GM23338 (cell line): ENCODE data around the gene PRSS36. TPM values are rescaled to one million over a fixed set of nuclear protein-coding genes. Genes with fewer than 3 reads are reported as not detected.

Experiments used
- ATAC-seq: fragments of 200-7000 bp; cut with Tn5 transposase; 3 replicates; pipeline ENCODE4 v1.9.1; 2020
- DNase-seq: peaks from one replicate; pipeline ENCODE4 v3.0.0-alpha.2; 2015; ENCODE audit warnings: low spot score
- H2AFZ ChIP-seq: fragments of 200-600 bp; sonication (generic); 2 replicates; pipeline ENCODE4 v1.8.0; 2016; ENCODE audit warnings: antibody characterized with exemption, mild to moderate bottlenecking, moderate library complexity
- H3F3A ChIP-seq: fragments of 200-600 bp; sonication (generic); replicated peaks from 2 replicates; pipeline ENCODE4 v1.8.0; 2017; ENCODE audit warnings: antibody characterized with exemption, mixed run types, low read depth
- H3K27ac ChIP-seq: fragments of 200-600 bp; sonication (generic); 2 replicates; pipeline ENCODE4 v1.6.1; 2016; ENCODE audit warnings: low read depth
- H3K27me3 ChIP-seq: fragments of 200-600 bp; sonication (generic); 2 replicates; pipeline ENCODE4 v1.8.0; 2016; ENCODE audit warnings: mild to moderate bottlenecking, mixed run types, moderate library complexity; ENCODE audit not compliant: insufficient read depth
- H3K36me3 ChIP-seq: fragments of 200-600 bp; sonication (generic); 2 replicates; pipeline ENCODE4 v1.8.0; 2016; ENCODE audit warnings: mild to moderate bottlenecking; ENCODE audit not compliant: insufficient read depth
- H3K4me1 ChIP-seq: fragments of 200-600 bp; sonication (generic); 2 replicates; pipeline ENCODE4 v1.8.0; 2016; ENCODE audit warnings: mild to moderate bottlenecking, moderate library complexity; ENCODE audit not compliant: insufficient read depth
- H3K4me2 ChIP-seq: fragments of 200-600 bp; sonication (generic); 2 replicates; pipeline ENCODE4 v1.7.1; 2017; ENCODE audit warnings: mixed run types
- H3K4me3 ChIP-seq: fragments of 200-600 bp; sonication (generic); 2 replicates; pipeline ENCODE4 v1.6.1; 2016; ENCODE audit warnings: mixed run types
- H3K79me2 ChIP-seq: fragments of 200-600 bp; sonication (generic); replicated peaks from 2 replicates; pipeline ENCODE4 v1.8.0; 2017; ENCODE audit warnings: mild to moderate bottlenecking; ENCODE audit not compliant: insufficient read depth
- H3K9me2 ChIP-seq: fragments of 200-600 bp; sonication (generic); 2 replicates; pipeline ENCODE4 v1.8.0; 2017; ENCODE audit not compliant: insufficient read depth
- H4K20me1 ChIP-seq: fragments of 200-600 bp; sonication (generic); replicated peaks from 2 replicates; pipeline ENCODE4 v1.8.0; 2017; ENCODE audit warnings: mild to moderate bottlenecking; ENCODE audit not compliant: insufficient read depth
- H3K27ac Mint-ChIP-seq: 2 replicates; pipeline ENCODE4 v1.8.0; 2020; ENCODE audit warnings: inconsistent platforms, mild to moderate bottlenecking, moderate library complexity, mixed read lengths
- H3K27me3 Mint-ChIP-seq: 3 replicates; pipeline ENCODE4 v1.8.0; 2022; ENCODE audit warnings: low read depth, mild to moderate bottlenecking, moderate library complexity, mixed read lengths, inconsistent platforms; ENCODE audit not compliant: insufficient read depth, poor library complexity
- H3K36me3 Mint-ChIP-seq: 3 replicates; pipeline ENCODE4 v1.8.0; 2021; ENCODE audit warnings: low read depth, mild to moderate bottlenecking, inconsistent platforms, moderate library complexity, mixed read lengths
- H3K4me1 Mint-ChIP-seq: 3 replicates; pipeline ENCODE4 v1.8.0; 2020; ENCODE audit warnings: mild to moderate bottlenecking, inconsistent platforms, mixed read lengths
- H3K4me3 Mint-ChIP-seq: 3 replicates; pipeline ENCODE4 v1.8.0; 2021; ENCODE audit warnings: moderate library complexity, mild to moderate bottlenecking, inconsistent platforms, mixed read lengths
- H3K9me3 Mint-ChIP-seq: 3 replicates; pipeline ENCODE4 v1.8.0; 2020; ENCODE audit warnings: moderate library complexity, mild to moderate bottlenecking, inconsistent platforms, mixed read lengths
- CREB1 ChIP-seq: fragments of 250-450 bp; sonication (Bioruptor Pico); IDR thresholded peaks from 2 replicates; pipeline ENCODE4 v1.5.0; 2020; ENCODE audit warnings: low read depth, mild to moderate bottlenecking, moderate library complexity
- EZH2 ChIP-seq: fragments of 200-600 bp; sonication (generic); IDR thresholded peaks from one replicate; pipeline ENCODE4 v1.8.0; 2017; ENCODE audit warnings: antibody characterized with exemption, mild to moderate bottlenecking, low read depth; ENCODE audit not compliant: unreplicated experiment
- EZH2phosphoT487 ChIP-seq: fragments of 200-600 bp; sonication (generic); IDR thresholded peaks from one replicate; pipeline ENCODE4 v1.8.1; 2018; ENCODE audit warnings: antibody characterized with exemption; ENCODE audit not compliant: unreplicated experiment
- JUNB ChIP-seq: IDR thresholded peaks from one replicate; pipeline ENCODE4 v1.6.1; 2016; ENCODE audit warnings: antibody characterized with exemption; ENCODE audit not compliant: unreplicated experiment
- NANOG ChIP-seq: IDR thresholded peaks from 2 replicates; pipeline ENCODE4 v1.6.1; 2016; ENCODE audit warnings: antibody characterized with exemption, borderline replicate concordance
- POLR2AphosphoS5 ChIP-seq: IDR thresholded peaks from 2 replicates; pipeline ENCODE4 v1.6.1; 2016; ENCODE audit warnings: antibody characterized with exemption, low read depth
- STAT1 ChIP-seq: IDR thresholded peaks from one replicate; pipeline ENCODE4 v1.6.1; 2016; ENCODE audit warnings: antibody characterized with exemption; ENCODE audit not compliant: unreplicated experiment
- ZNF114 ChIP-seq: fragments of 250-450 bp; sonication (Bioruptor Pico); IDR thresholded peaks from 2 replicates; pipeline ENCODE4 v1.5.0; 2020; ENCODE audit warnings: mild to moderate bottlenecking, moderate library complexity
- ZNF331 ChIP-seq: fragments of 250-450 bp; sonication (Bioruptor Pico); IDR thresholded peaks from 2 replicates; pipeline ENCODE4 v1.5.0; 2020; ENCODE audit warnings: low read depth, mild to moderate bottlenecking, moderate library complexity
- polyA plus RNA-seq: library from polyadenylated mRNA; unstranded; fragments of >200 nt; fragmentation: Nextera tagmentation; extraction: Ambion mirVana; gene quantifications from 2 replicates; pipeline ENCODE4 v1.2.1, GENCODE V29; 2016
- total RNA-seq: library from RNA; depleted of rRNA; stranded (reverse); fragments of >200 nt; shearing (Covaris generic); gene quantifications from 2 replicates; pipeline ENCODE4 v1.2.3, GENCODE V29; 2014
- TF ChIP-seq, protein P1 (sequence below): IDR thresholded peaks from 2 replicates; pipeline ENCODE4 v1.6.1; 2016; ENCODE audit warnings: antibody characterized with exemption
- TF ChIP-seq, protein P2 (sequence below), 2 experiments: fragments of 200-600 bp in 1 of 2; sonication (generic) in 1 of 2; conservative IDR thresholded peaks; 2 replicates each; pipeline versions ENCODE4 v1.5.1 to v1.6.1; 2016 to 2017; ENCODE audit warnings: antibody characterized with exemption in 2 of 2, low read depth in 2 of 2, mild to moderate bottlenecking in 2 of 2, moderate library complexity in 1 of 2
- TF ChIP-seq, protein P3 (sequence below): IDR thresholded peaks from one replicate; pipeline ENCODE4 v1.6.1; 2018; ENCODE audit warnings: antibody characterized with exemption; ENCODE audit not compliant: unreplicated experiment
- TF ChIP-seq, protein P4 (sequence below): fragments of 250-450 bp; sonication (Bioruptor Pico); IDR thresholded peaks from 2 replicates; pipeline ENCODE4 v1.5.0; 2020; ENCODE audit warnings: mild to moderate bottlenecking, moderate library complexity

PRSS36 gene
- total and polyA plus RNA-seq, 2 experiments from 2014 or later, result 0.91 to 1.4 TPM

DNA sequence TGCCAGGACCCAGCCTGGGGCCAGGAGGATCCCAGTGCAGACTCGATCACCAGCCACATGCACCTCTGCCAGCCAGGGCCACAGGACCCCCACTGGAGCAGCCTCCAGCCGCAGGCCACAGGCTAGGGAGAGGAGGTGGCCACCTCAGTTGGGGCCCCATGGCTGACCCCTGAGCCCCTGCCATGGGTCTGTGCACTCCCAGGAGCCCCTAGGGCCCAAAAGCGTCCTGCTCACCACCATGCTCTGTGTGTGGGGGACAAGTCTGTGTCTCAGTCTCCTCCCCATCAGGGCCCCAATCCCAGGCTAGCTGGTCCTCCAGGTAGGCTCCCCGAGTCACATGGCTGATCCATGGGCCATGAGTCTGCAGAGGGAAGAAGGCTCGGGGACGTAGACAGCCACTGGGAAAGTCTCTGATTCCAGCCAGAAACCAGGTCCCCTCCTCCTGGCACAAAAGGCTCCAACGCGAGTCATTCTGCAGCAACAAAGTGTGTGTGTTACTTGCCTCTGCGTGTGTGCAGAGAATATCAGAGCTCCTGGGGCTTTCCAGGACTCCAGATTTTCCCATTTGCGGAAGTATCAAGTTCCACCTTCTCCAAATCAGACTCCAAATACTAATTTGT, 8.3 kb downstream of the PRSS36 start:
- Mint-ChIP-seq H3K9me3 (no peaks in the 10 kb centered on the region; the same call in 2 of the 3 replicates), H3K4me3 (peak overlapping the region; percentile 70), H3K27ac (peak overlapping the region; percentile 95), H3K4me1 (peaks cover 34% of the 10 kb centered on the region), H3K27me3 (peaks cover 38% of the 10 kb centered on the region), H3K36me3 (no peaks in the 10 kb centered on the region; the same call in 2 of the 3 replicates)
- Histone ChIP-seq H4K20me1 (no peaks in the 10 kb centered on the region), H3K79me2 (no peaks in the 10 kb centered on the region), H3K27me3 (peaks cover 26% of the 10 kb centered on the region), H3K9me2 (no peaks in the 10 kb centered on the region), H3K36me3 (no peaks in the 10 kb centered on the region), H3K27ac (peak overlapping the region; percentile 80), H3K4me1 (peaks cover 20% of the 10 kb centered on the region), H3K4me3 (peak overlapping the region; percentile 42), H3K4me2 (peak overlapping the region; percentile 74), H2AFZ (no peak overlapping the region), H3F3A (0 out of 2 replicates have a peak, but pooled peaks cover 13% of the 10 kb centered on the region)
- DNase-seq (no peak), ATAC-seq (no peak)
- TF ChIP-seq ZNF114 (CRISPR knock-in tag), result no peak
- no peak for TF ChIP-seq STAT1
- no peak for TF ChIP-seq NANOG
- TF ChIP-seq ZNF331 (CRISPR knock-in tag), result no peak
- no peak for TF ChIP-seq CREB1 (CRISPR knock-in tag)
- TF ChIP-seq EZH2phosphoT487, result no peak
- TF ChIP-seq, protein P1, sequence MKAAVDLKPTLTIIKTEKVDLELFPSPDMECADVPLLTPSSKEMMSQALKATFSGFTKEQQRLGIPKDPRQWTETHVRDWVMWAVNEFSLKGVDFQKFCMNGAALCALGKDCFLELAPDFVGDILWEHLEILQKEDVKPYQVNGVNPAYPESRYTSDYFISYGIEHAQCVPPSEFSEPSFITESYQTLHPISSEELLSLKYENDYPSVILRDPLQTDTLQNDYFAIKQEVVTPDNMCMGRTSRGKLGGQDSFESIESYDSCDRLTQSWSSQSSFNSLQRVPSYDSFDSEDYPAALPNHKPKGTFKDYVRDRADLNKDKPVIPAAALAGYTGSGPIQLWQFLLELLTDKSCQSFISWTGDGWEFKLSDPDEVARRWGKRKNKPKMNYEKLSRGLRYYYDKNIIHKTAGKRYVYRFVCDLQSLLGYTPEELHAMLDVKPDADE, result no peak
- TF ChIP-seq, protein P2, sequence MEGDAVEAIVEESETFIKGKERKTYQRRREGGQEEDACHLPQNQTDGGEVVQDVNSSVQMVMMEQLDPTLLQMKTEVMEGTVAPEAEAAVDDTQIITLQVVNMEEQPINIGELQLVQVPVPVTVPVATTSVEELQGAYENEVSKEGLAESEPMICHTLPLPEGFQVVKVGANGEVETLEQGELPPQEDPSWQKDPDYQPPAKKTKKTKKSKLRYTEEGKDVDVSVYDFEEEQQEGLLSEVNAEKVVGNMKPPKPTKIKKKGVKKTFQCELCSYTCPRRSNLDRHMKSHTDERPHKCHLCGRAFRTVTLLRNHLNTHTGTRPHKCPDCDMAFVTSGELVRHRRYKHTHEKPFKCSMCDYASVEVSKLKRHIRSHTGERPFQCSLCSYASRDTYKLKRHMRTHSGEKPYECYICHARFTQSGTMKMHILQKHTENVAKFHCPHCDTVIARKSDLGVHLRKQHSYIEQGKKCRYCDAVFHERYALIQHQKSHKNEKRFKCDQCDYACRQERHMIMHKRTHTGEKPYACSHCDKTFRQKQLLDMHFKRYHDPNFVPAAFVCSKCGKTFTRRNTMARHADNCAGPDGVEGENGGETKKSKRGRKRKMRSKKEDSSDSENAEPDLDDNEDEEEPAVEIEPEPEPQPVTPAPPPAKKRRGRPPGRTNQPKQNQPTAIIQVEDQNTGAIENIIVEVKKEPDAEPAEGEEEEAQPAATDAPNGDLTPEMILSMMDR (conservative IDR thresholded peaks at IDR 0.05; ENCODE audit: low read depth in 2 of 2), result no peak
- TF ChIP-seq POLR2AphosphoS5, result no peak
- TF ChIP-seq JUNB, result no peak
- TF ChIP-seq, protein P3, sequence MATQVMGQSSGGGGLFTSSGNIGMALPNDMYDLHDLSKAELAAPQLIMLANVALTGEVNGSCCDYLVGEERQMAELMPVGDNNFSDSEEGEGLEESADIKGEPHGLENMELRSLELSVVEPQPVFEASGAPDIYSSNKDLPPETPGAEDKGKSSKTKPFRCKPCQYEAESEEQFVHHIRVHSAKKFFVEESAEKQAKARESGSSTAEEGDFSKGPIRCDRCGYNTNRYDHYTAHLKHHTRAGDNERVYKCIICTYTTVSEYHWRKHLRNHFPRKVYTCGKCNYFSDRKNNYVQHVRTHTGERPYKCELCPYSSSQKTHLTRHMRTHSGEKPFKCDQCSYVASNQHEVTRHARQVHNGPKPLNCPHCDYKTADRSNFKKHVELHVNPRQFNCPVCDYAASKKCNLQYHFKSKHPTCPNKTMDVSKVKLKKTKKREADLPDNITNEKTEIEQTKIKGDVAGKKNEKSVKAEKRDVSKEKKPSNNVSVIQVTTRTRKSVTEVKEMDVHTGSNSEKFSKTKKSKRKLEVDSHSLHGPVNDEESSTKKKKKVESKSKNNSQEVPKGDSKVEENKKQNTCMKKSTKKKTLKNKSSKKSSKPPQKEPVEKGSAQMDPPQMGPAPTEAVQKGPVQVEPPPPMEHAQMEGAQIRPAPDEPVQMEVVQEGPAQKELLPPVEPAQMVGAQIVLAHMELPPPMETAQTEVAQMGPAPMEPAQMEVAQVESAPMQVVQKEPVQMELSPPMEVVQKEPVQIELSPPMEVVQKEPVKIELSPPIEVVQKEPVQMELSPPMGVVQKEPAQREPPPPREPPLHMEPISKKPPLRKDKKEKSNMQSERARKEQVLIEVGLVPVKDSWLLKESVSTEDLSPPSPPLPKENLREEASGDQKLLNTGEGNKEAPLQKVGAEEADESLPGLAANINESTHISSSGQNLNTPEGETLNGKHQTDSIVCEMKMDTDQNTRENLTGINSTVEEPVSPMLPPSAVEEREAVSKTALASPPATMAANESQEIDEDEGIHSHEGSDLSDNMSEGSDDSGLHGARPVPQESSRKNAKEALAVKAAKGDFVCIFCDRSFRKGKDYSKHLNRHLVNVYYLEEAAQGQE, result no peak
- no peak for TF ChIP-seq EZH2
- TF ChIP-seq, protein P4, sequence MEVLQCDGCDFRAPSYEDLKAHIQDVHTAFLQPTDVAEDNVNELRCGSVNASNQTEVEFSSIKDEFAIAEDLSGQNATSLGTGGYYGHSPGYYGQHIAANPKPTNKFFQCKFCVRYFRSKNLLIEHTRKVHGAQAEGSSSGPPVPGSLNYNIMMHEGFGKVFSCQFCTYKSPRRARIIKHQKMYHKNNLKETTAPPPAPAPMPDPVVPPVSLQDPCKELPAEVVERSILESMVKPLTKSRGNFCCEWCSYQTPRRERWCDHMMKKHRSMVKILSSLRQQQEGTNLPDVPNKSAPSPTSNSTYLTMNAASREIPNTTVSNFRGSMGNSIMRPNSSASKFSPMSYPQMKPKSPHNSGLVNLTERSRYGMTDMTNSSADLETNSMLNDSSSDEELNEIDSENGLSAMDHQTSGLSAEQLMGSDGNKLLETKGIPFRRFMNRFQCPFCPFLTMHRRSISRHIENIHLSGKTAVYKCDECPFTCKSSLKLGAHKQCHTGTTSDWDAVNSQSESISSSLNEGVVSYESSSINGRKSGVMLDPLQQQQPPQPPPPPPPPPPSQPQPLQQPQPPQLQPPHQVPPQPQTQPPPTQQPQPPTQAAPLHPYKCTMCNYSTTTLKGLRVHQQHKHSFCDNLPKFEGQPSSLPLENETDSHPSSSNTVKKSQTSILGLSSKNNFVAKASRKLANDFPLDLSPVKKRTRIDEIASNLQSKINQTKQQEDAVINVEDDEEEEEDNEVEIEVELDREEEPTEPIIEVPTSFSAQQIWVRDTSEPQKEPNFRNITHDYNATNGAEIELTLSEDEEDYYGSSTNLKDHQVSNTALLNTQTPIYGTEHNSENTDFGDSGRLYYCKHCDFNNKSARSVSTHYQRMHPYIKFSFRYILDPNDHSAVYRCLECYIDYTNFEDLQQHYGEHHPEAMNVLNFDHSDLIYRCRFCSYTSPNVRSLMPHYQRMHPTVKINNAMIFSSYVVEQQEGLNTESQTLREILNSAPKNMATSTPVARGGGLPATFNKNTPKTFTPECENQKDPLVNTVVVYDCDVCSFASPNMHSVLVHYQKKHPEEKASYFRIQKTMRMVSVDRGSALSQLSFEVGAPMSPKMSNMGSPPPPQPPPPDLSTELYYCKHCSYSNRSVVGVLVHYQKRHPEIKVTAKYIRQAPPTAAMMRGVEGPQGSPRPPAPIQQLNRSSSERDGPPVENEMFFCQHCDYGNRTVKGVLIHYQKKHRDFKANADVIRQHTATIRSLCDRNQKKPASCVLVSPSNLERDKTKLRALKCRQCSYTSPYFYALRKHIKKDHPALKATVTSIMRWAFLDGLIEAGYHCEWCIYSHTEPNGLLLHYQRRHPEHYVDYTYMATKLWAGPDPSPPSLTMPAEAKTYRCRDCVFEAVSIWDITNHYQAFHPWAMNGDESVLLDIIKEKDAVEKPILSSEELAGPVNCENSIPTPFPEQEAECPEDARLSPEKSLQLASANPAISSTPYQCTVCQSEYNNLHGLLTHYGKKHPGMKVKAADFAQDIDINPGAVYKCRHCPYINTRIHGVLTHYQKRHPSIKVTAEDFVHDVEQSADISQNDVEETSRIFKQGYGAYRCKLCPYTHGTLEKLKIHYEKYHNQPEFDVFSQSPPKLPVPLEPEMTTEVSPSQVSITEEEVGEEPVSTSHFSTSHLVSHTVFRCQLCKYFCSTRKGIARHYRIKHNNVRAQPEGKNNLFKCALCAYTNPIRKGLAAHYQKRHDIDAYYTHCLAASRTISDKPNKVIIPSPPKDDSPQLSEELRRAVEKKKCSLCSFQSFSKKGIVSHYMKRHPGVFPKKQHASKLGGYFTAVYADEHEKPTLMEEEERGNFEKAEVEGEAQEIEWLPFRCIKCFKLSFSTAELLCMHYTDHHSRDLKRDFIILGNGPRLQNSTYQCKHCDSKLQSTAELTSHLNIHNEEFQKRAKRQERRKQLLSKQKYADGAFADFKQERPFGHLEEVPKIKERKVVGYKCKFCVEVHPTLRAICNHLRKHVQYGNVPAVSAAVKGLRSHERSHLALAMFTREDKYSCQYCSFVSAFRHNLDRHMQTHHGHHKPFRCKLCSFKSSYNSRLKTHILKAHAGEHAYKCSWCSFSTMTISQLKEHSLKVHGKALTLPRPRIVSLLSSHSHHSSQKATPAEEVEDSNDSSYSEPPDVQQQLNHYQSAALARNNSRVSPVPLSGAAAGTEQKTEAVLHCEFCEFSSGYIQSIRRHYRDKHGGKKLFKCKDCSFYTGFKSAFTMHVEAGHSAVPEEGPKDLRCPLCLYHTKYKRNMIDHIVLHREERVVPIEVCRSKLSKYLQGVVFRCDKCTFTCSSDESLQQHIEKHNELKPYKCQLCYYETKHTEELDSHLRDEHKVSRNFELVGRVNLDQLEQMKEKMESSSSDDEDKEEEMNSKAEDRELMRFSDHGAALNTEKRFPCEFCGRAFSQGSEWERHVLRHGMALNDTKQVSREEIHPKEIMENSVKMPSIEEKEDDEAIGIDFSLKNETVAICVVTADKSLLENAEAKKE, result no peak
